Activated CD4-positive, alpha-beta memory T cell treated with anti-CD3 and anti-CD28 coated beads for 36 hours (primary cell): ENCODE data around the gene MBD5. TPM values are rescaled to one million over a fixed set of nuclear protein-coding genes. Genes with fewer than 3 reads are reported as not detected.

Experiments
- CTCF ChIA-PET: fragments of 350-600 bp; sonication (Branson Sonifier 250); formaldehyde crosslinking; loops from one replicate; lab custom pipeline; 2021; ENCODE audit warnings: antibody characterized with exemption, inconsistent platforms; lab: Charles Lee
- POLR2A ChIA-PET: fragments of 350-600 bp; sonication (Branson Sonifier 250); formaldehyde crosslinking; loops from one replicate; lab custom pipeline; 2021; ENCODE audit warnings: antibody characterized with exemption; lab: Charles Lee
- DNase-seq: peaks from one replicate; pipeline ENCODE4 v3.0.0-alpha.2; 2020
- H3K27ac Mint-ChIP-seq: one replicate; pipeline ENCODE4 v1.8.0; 2021; ENCODE audit warnings: mixed read lengths
- H3K27me3 Mint-ChIP-seq: one replicate; pipeline ENCODE4 v1.8.0; 2021; ENCODE audit warnings: mixed read lengths
- H3K36me3 Mint-ChIP-seq: one replicate; pipeline ENCODE4 v1.8.0; 2021; ENCODE audit warnings: mixed read lengths
- H3K4me1 Mint-ChIP-seq: one replicate; pipeline ENCODE4 v1.8.0; 2021; ENCODE audit warnings: low read depth, mixed read lengths
- H3K4me3 Mint-ChIP-seq: one replicate; pipeline ENCODE4 v1.8.0; 2021; ENCODE audit warnings: mild to moderate bottlenecking, mixed read lengths
- H3K9me3 Mint-ChIP-seq: one replicate; pipeline ENCODE4 v1.8.0; 2021; ENCODE audit warnings: mixed read lengths
- intact Hi-C: fragments of 100-400 bp; cut with micrococcal nuclease; formaldehyde crosslinking; loops from one replicate; pipeline ENCODE4 v1.15.1; 2023
- total RNA-seq, 2 experiments: library from RNA; stranded (reverse); gene quantifications; one replicate each; pipeline ENCODE4 v1.2.3, GENCODE V29; 2021

Gene MBD5
- total RNA-seq, 2 experiments from 2014 or later, result 17.6 to 19.1 TPM

DNA sequence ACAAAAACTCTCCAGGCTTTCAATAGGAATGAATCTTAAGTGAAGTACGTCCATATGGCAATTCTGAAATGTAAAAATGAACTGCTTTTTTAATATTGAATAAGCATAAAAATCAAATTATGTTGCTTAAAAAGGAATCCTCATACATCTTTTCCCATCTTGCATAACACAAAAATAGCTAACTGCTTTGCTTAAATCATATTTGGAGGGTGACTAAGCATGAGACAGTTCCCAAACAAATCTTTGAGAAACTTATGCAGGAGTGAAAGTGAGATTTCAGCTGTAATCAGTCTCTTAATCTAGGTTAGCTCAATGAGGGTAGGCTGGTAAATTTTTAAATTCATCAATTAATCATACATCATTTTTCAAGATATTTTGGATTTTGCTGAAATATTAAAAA lies 111.5 kb downstream of the MBD5 start:
- Mint-ChIP-seq H3K27ac (no peak overlapping the region), H3K36me3 (no peaks in the 10 kb centered on the region)
- CTCF ChIA-PET, result no interaction called here

DNA sequence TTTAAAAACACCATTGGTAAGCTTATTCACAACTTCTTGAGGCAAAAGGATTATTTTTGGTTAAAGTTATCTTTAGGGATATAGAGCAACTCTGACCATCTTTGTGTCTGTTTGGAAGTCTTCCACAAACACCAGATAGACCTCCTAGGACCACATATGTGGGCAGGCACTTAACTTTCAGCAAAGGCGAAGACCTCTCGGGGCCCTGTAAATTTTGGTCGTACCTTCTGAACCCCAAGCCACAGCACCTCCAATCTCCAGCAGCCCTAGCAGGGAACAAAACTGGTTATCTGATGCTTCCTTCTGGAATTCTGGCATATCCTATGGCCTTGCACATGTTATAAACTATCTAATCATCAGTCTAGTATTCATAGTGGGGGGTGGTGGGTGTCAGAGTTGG lies 114.8 kb downstream of the MBD5 start:
- DNase-seq, result no peak
- H3K27me3 Mint-ChIP-seq, result no peaks in the 10 kb centered on the region
- H3K4me3 Mint-ChIP-seq, result no peak overlapping the region
- H3K9me3 Mint-ChIP-seq, result no peaks in the 10 kb centered on the region
- no peaks in the 10 kb centered on the region for H3K36me3 Mint-ChIP-seq
- H3K27ac Mint-ChIP-seq, result no peak overlapping the region
- CTCF ChIA-PET, result no interaction called here
- POLR2A ChIA-PET, result no interaction called here
- peaks cover 2% of the 10 kb centered on the region for H3K4me1 Mint-ChIP-seq
- intact Hi-C loops, result no loop called here

More for the DNA sequence above, 111.5 kb downstream of the MBD5 start:
- peaks cover 2% of the 10 kb centered on the region for H3K4me1 Mint-ChIP-seq
- no peak overlapping the region for H3K4me3 Mint-ChIP-seq
- POLR2A ChIA-PET, result no interaction called here
- H3K9me3 Mint-ChIP-seq, result no peaks in the 10 kb centered on the region
- no peak for DNase-seq
- intact Hi-C loops, result no loop called here
- H3K27me3 Mint-ChIP-seq, result no peaks in the 10 kb centered on the region

DNA sequence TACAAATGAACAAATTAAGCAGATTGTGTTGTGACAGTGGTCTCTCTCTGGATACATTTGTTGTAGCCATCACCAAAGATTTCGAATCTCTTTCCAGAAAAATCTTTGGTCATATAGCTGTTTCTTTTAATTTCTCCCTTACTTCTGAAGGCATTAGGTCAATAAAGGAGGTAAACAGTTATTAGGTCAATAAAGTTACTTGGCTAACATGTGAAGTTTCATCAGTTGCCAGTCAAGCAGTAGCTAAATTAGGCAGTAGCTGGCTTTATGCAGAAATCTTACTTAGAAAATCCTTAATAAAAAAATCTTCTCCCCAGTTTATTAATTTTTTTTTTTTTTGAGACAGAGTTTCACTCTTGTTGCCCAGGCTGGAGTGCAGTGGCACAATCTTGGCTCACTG lies 115.5 kb downstream of the MBD5 start:
- CTCF ChIA-PET, result no interaction called here
- H3K27ac Mint-ChIP-seq, result no peak overlapping the region
- peaks cover 2% of the 10 kb centered on the region for H3K4me1 Mint-ChIP-seq
- peaks cover 2% of the 10 kb centered on the region for H3K36me3 Mint-ChIP-seq
- intact Hi-C loops, result no loop called here
- H3K27me3 Mint-ChIP-seq, result no peaks in the 10 kb centered on the region
- POLR2A ChIA-PET, result no interaction called here
- H3K9me3 Mint-ChIP-seq, result no peaks in the 10 kb centered on the region
- H3K4me3 Mint-ChIP-seq, result no peak overlapping the region
- no peak for DNase-seq

DNA sequence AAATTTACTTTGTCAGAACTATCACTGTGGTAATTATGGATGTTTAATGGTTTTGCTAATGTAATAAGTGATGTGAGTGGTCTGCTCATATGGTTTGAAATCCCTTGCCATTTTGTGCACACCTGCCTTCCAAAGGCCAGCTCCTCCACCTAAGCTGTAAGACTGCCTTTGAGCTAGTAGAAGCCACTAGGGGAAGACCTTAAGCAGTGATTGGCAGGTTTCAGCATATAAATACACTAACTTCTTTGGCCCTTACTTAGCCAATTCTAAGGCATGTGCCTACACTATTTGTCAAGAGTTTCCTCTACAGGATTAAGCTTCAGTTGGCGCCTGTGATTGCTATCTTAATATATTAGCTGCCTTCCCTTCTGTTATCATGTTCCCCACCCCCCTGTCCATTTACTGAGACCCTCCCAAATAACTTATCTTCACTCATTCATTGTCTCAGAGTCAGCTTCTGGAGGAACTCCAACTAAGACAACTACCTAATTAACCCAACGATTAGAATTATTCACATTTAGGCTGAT lies 141.1 kb downstream of the MBD5 start:
- no peak overlapping the region for H3K27ac Mint-ChIP-seq
- ChIA-PET CTCF (no interaction called here), POLR2A (no interaction called here)
- H3K9me3 Mint-ChIP-seq, result no peaks in the 10 kb centered on the region
- DNase-seq, result no peak
- H3K4me1 Mint-ChIP-seq, result no peaks in the 10 kb centered on the region
- H3K27me3 Mint-ChIP-seq, result no peaks in the 10 kb centered on the region
- no peak overlapping the region for H3K4me3 Mint-ChIP-seq
- intact Hi-C loops, result no loop called here
- peaks cover 2% of the 10 kb centered on the region for H3K36me3 Mint-ChIP-seq

DNA sequence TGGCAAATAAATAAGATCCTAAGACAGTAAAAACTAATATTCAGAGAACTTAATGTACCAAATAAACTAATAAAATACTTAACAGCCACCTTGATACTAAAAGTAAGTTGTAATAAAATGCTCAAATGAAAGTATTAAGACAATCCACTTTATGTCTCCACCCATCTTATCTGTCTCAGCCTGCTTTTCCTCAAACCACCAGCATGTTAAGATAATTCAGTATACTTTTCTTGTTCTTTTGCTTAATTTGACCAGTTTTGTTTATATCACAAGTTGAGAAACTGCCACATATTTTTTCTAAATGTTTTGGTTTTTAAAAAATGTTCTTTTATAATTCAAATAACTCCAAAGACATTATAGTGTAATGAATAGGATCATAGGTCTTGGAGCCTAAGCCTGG lies 142.0 kb downstream of the MBD5 start:
- no peak overlapping the region for H3K4me3 Mint-ChIP-seq
- CTCF ChIA-PET, result no interaction called here

DNA sequence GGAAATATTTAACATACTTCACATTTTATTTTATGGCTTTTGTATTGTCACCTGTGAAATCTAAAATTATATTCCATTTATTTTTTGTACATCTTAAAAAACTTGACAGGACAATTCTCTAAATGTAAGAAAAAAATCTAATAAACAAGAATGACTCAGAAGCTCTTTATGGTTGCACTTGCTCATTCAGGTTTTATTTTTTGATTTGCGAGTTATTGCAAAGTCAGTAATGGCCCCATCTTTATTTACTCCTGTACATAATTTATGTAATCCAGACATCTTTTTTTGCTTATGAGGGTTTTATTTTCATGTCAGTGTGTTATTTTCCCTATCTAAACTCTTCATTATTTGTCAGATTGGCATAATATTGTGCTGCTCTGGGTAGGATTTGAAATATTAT lies 145.1 kb downstream of the MBD5 start:
- H3K27ac Mint-ChIP-seq, result no peak overlapping the region
- no peaks in the 10 kb centered on the region for H3K4me1 Mint-ChIP-seq

More for the DNA sequence above, 142.0 kb downstream of the MBD5 start:
- Mint-ChIP-seq H3K27me3 (no peaks in the 10 kb centered on the region), H3K4me1 (no peaks in the 10 kb centered on the region), H3K27ac (no peak overlapping the region), H3K9me3 (no peaks in the 10 kb centered on the region), H3K36me3 (peaks cover 2% of the 10 kb centered on the region)
- POLR2A ChIA-PET, result no interaction called here
- intact Hi-C loops, result no loop called here
- no peak for DNase-seq

DNA sequence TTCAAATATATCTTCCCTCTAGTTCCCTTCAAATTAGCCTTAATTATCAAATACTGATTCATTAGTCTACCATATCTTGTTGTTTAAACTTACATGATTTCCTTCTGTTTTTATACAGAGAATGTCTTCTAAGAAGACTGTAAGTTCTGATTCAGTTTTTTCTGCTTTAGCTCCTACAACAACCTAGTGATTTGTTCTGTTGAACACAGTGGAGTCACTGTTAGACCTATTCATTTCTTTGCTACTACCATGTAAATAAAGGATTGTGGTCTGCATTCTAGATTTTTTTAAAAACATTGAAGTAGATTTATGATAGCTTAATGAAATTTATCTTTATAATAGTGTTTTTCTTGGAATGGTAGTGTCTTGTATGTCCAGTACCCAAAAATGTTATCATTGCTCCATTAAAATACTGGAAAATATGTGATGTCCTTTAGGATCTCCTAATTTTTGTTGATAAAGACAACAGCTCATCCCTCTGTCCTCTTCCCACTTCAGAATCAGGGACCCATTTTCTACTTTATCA lies 146.4 kb downstream of the MBD5 start:
- ChIA-PET CTCF (interaction anchor here (0.6 kb wide), 1 partner anchor 9 kb away, joined by 4 read pairs; no protein-coding TSS in a partner anchor), POLR2A (no interaction called here)
- Mint-ChIP-seq H3K27ac (no peak overlapping the region), H3K36me3 (peaks cover 14% of the 10 kb centered on the region), H3K4me1 (no peaks in the 10 kb centered on the region), H3K9me3 (peaks cover 3% of the 10 kb centered on the region), H3K27me3 (no peaks in the 10 kb centered on the region), H3K4me3 (no peak overlapping the region)
- DNase-seq, result no peak
- intact Hi-C loops, result no loop called here

More for the DNA sequence above, 145.1 kb downstream of the MBD5 start:
- intact Hi-C loops, result no loop called here
- DNase-seq, result no peak
- H3K36me3 Mint-ChIP-seq, result peaks cover 10% of the 10 kb centered on the region
- no peak overlapping the region for H3K4me3 Mint-ChIP-seq
- no peaks in the 10 kb centered on the region for H3K27me3 Mint-ChIP-seq
- ChIA-PET POLR2A (no interaction called here), CTCF (interaction anchor here (0.7 kb wide), 1 partner anchor 851 kb away, joined by 3 read pairs; no protein-coding TSS in a partner anchor)
- peaks cover 3% of the 10 kb centered on the region for H3K9me3 Mint-ChIP-seq

DNA sequence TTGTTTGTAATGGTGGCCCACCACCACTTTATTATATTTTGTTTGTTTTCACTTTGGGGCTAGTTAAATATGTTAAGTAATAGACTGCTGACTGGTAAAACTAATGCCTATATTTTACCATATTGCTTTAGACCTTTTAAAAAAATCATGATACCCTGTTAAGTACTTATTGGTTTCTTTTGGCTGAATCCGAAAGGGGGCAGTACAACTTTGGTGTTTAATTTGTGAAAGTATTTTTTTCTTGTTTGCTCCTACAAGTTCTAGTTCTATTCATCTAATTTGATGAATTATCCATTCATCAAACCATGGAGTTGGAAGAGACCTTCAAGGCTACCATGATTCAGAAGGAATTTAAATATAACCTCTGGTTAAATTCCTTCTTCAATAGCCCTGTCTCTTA lies 147.0 kb downstream of the MBD5 start:
- ChIA-PET POLR2A (no interaction called here), CTCF (interaction anchor here (0.6 kb wide), 1 partner anchor 8 kb away, joined by 4 read pairs; no protein-coding TSS in a partner anchor)
- Mint-ChIP-seq H3K27me3 (no peaks in the 10 kb centered on the region), H3K4me3 (no peak overlapping the region), H3K27ac (no peak overlapping the region), H3K4me1 (no peaks in the 10 kb centered on the region), H3K9me3 (peaks cover 3% of the 10 kb centered on the region), H3K36me3 (peaks cover 14% of the 10 kb centered on the region)
- no peak for DNase-seq
- intact Hi-C loops, result no loop called here

DNA sequence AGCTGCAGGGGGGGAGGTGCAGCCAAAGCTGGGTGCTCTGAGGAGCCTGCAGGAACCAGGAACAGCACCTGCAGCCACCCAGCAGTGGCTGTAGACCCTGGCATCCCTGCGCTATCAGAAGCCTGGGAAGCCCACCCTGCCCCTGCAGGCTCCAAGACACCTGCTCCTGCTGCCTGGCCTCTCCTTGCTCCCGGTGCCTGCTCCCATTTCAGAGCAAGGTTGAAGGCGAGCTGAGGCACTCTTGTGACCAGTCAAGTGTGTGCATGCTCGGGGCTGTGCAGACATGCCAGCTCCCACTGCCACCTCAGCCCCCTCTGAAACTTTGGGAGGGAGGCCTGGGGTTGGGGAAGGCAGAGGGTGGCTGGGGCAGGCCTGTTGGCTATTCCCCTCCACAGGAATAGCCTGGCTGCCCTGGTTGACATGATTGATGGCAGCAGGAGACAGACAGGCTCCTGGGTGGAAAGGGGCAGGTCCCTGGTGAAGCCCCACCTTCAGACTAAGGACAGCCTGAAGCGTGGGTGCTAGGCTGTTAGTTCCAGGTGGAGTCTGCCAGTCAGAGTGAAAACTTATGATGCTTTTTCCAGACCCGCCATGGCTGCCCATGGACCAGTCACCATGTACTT lies 151.4 kb downstream of the MBD5 start:
- peaks cover 3% of the 10 kb centered on the region for H3K9me3 Mint-ChIP-seq
- intact Hi-C loops, result no loop called here
- ChIA-PET POLR2A (no interaction called here), CTCF (no interaction called here)
- H3K4me1 Mint-ChIP-seq, result no peaks in the 10 kb centered on the region
- peaks cover 14% of the 10 kb centered on the region for H3K36me3 Mint-ChIP-seq
- H3K27me3 Mint-ChIP-seq, result no peaks in the 10 kb centered on the region
- no peak overlapping the region for H3K27ac Mint-ChIP-seq
- no peak for DNase-seq
- no peak overlapping the region for H3K4me3 Mint-ChIP-seq

DNA sequence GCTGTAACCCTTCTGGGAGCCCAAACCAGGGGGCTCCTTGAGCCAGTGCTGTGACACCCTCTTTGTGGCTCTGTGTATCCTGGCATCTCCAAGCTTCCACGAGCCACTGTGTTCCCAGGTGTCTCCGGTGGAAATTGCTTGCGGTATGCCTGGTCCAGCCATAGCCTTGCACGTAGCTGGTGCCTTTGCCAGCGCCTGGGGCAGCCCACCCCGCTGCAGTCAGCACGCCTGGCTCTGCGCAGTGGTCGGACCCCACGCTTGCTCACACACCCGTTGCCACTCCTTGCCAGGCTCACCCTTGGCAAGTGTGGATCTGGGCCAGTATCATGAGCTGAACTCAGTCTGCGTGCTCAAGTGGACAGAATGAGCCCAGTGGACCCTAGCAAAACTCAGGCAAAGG lies 152.3 kb downstream of the MBD5 start:
- peaks cover 16% of the 10 kb centered on the region for H3K36me3 Mint-ChIP-seq
- POLR2A ChIA-PET, result no interaction called here
- CTCF ChIA-PET, result no interaction called here
- intact Hi-C loops, result no loop called here
- no peak overlapping the region for H3K27ac Mint-ChIP-seq
- no peaks in the 10 kb centered on the region for H3K27me3 Mint-ChIP-seq
- H3K4me1 Mint-ChIP-seq, result no peaks in the 10 kb centered on the region
- DNase-seq, result no peak
- H3K9me3 Mint-ChIP-seq, result peaks cover 3% of the 10 kb centered on the region
- H3K4me3 Mint-ChIP-seq, result no peak overlapping the region

DNA sequence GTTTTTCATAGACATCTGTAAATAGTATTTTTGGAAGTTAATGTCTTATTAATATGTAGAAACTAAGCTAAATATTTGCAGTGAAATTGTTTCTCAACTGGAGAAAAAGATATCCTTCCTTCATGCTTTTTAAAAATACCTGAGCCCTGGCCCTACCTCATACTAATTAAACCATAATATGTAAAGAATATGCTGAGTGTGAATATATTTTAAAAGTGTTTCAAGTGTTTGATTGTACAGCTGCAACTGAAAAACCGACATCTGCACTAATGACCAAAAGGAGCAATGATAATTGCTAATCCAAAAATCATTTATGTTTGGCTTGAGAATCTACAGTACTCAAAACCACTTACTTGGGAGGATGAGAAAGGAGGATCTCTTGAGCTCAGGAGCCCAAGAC lies 156.7 kb downstream of the MBD5 start:
- Mint-ChIP-seq H3K36me3 (peaks cover 18% of the 10 kb centered on the region), H3K9me3 (no peaks in the 10 kb centered on the region), H3K4me3 (no peak overlapping the region), H3K4me1 (no peaks in the 10 kb centered on the region), H3K27ac (no peak overlapping the region), H3K27me3 (no peaks in the 10 kb centered on the region)
- intact Hi-C loops, result no loop called here
- CTCF ChIA-PET, result no interaction called here
- POLR2A ChIA-PET, result no interaction called here
- no peak for DNase-seq

DNA sequence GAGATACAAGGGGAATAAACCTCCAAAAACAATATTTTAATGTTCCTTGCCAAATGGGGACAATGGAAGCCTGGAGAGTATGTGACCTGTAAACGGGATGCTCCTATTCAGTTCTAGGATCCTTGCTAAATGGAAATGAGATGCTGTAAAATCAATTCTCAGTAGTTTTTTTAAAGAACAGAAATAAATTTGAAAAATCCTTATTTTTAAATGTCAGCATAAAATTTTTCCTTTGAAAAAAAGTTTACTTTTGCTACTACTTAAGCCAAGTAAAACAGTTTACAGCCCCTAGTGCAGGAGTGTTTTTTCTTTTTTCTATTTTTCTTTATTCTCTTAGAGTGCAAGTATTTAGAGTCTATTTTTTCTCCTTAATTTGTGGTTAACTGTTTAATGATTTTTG lies 158.8 kb downstream of the MBD5 start:
- Mint-ChIP-seq H3K27me3 (no peaks in the 10 kb centered on the region), H3K9me3 (no peaks in the 10 kb centered on the region), H3K4me3 (no peak overlapping the region), H3K4me1 (no peaks in the 10 kb centered on the region), H3K36me3 (peaks cover 25% of the 10 kb centered on the region), H3K27ac (no peak overlapping the region)
- no peak for DNase-seq
- intact Hi-C loops, result no loop called here
- CTCF ChIA-PET, result no interaction called here
- POLR2A ChIA-PET, result no interaction called here

DNA sequence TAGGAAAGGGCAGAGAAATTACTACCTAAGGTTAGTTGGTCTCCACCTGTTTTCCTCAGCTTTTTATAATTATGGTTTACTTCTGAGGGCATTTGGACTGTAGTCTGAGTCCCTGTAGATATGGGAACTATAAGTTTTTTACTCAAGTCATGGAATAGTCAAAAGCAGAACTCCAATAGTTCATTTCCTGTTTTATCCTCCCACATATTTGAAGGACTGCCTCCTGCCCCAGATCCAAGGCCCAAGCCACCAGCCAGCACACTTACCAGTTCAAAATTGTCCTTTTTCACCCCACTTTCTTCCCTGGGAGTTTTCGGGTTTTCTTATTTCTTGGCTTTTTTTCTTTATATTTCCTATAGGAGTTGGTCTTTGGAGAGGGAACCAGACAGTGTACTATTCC lies 164.1 kb downstream of the MBD5 start:
- CTCF ChIA-PET, result no interaction called here
- POLR2A ChIA-PET, result no interaction called here
- Mint-ChIP-seq H3K27me3 (no peaks in the 10 kb centered on the region), H3K4me3 (no peak overlapping the region), H3K9me3 (no peaks in the 10 kb centered on the region), H3K36me3 (peaks cover 39% of the 10 kb centered on the region), H3K4me1 (no peaks in the 10 kb centered on the region), H3K27ac (no peak overlapping the region)
- no peak for DNase-seq
- intact Hi-C loops, result no loop called here
